Lower leg skin (tissue), 3 donors: ENCODE results near the gene AP3B1.

Experiments
- POLR2A ChIP-seq, 2 donors: fragments of 450-650 bp; IDR thresholded peaks; one replicate each; pipeline ENCODE4 v1.6.1; 2016 to 2017; ENCODE audit warnings: antibody characterized with exemption in 2 of 2, mild to moderate bottlenecking in 1 of 2, moderate library complexity in 1 of 2
- TF ChIP-seq, protein P1 (sequence below), 3 donors: fragments of 450-650 bp; IDR thresholded peaks; one replicate each; pipeline ENCODE4 v1.5.1; 2016; ENCODE audit warnings: antibody characterized with exemption in 3 of 3, mild to moderate bottlenecking in 3 of 3, moderate library complexity in 2 of 3

- TF ChIP-seq, protein P1, sequence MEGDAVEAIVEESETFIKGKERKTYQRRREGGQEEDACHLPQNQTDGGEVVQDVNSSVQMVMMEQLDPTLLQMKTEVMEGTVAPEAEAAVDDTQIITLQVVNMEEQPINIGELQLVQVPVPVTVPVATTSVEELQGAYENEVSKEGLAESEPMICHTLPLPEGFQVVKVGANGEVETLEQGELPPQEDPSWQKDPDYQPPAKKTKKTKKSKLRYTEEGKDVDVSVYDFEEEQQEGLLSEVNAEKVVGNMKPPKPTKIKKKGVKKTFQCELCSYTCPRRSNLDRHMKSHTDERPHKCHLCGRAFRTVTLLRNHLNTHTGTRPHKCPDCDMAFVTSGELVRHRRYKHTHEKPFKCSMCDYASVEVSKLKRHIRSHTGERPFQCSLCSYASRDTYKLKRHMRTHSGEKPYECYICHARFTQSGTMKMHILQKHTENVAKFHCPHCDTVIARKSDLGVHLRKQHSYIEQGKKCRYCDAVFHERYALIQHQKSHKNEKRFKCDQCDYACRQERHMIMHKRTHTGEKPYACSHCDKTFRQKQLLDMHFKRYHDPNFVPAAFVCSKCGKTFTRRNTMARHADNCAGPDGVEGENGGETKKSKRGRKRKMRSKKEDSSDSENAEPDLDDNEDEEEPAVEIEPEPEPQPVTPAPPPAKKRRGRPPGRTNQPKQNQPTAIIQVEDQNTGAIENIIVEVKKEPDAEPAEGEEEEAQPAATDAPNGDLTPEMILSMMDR (IDR thresholded peaks at IDR 0.05), result no peak
- no peak for TF ChIP-seq POLR2A (IDR thresholded peaks at IDR 0.05)
Measured at GRCh38 chr5:78253201-78253600, 41.3 kb downstream of the AP3B1 start.
